Measurements from ENCODE around the gene GPC6.

DNA sequence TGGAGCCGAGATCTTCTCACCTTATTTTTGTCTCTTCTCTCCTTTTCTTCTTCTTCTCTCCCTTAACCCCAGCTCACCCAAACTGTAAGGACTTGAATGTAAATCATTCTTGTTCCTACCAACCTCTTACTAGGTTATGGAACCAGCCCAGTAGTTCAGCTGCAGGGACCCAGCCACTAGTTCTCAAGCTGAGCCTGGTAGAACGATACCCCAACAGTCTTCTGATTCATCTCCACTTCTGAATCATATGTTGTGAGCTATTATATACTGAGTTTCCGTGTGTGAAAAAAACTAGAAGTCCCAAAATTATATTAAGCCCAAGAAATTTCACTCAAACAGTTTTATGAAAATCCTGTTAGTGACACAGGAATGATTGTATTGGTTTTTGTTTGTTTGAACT lies 1185.1 kb downstream of the GPC6 start:
- TF ChIP-seq, protein P1, sequence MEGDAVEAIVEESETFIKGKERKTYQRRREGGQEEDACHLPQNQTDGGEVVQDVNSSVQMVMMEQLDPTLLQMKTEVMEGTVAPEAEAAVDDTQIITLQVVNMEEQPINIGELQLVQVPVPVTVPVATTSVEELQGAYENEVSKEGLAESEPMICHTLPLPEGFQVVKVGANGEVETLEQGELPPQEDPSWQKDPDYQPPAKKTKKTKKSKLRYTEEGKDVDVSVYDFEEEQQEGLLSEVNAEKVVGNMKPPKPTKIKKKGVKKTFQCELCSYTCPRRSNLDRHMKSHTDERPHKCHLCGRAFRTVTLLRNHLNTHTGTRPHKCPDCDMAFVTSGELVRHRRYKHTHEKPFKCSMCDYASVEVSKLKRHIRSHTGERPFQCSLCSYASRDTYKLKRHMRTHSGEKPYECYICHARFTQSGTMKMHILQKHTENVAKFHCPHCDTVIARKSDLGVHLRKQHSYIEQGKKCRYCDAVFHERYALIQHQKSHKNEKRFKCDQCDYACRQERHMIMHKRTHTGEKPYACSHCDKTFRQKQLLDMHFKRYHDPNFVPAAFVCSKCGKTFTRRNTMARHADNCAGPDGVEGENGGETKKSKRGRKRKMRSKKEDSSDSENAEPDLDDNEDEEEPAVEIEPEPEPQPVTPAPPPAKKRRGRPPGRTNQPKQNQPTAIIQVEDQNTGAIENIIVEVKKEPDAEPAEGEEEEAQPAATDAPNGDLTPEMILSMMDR (IDR thresholded peaks at IDR 0.05) = no peak
- TF ChIP-seq POLR2A (IDR thresholded peaks at IDR 0.05) = no peak
